ENCODE data around the gene DHX9. TPM values are rescaled to one million over a fixed set of nuclear protein-coding genes. Genes with fewer than 3 reads are reported as not detected.

Gene DHX9
- total RNA-seq, 2 donors from 2014 or later, result 44.7 to 55.5 TPM

DNA sequence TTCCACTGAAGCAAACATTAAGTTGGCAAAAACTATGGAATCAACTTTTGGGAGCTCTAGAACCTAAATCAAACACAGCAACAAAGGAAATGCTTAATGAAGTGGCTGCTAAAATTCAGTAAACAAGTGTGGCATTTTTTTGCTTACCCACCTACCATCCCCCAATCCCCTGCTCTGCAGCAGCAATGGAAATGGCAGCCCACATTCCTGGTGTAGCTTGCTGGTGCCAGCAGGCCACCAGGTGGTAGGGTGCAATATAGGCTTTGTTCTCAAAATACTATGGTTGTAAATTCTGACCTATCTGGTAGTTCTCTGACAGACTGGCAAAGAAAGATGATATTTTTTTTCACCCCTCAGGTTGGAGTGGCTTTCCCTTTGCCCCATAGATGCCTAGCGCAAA is 71.0 kb downstream of the DHX9 start:
- Histone ChIP-seq H3K9me3 (peaks cover 0 to 11% of the 10 kb centered on the region in 2 donors), H3K4me1 (no peaks in the 10 kb centered on the region), H3K36me3 (no peaks in the 10 kb centered on the region), H3K27ac (no peak overlapping the region), H3K4me3 (no peak overlapping the region), H3K27me3 (no peaks in the 10 kb centered on the region)
- TF ChIP-seq, protein P1, sequence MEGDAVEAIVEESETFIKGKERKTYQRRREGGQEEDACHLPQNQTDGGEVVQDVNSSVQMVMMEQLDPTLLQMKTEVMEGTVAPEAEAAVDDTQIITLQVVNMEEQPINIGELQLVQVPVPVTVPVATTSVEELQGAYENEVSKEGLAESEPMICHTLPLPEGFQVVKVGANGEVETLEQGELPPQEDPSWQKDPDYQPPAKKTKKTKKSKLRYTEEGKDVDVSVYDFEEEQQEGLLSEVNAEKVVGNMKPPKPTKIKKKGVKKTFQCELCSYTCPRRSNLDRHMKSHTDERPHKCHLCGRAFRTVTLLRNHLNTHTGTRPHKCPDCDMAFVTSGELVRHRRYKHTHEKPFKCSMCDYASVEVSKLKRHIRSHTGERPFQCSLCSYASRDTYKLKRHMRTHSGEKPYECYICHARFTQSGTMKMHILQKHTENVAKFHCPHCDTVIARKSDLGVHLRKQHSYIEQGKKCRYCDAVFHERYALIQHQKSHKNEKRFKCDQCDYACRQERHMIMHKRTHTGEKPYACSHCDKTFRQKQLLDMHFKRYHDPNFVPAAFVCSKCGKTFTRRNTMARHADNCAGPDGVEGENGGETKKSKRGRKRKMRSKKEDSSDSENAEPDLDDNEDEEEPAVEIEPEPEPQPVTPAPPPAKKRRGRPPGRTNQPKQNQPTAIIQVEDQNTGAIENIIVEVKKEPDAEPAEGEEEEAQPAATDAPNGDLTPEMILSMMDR (IDR thresholded peaks at IDR 0.05), result no peak
- DNase-seq (ENCODE audit: low spot score), result no peak

GRCh38 chr1:182913401-182913800 is 74.3 kb downstream of the DHX9 start:
- no peaks in the 10 kb centered on the region for H3K27me3 ChIP-seq
- H3K36me3 ChIP-seq, result no peaks in the 10 kb centered on the region
- H3K27ac ChIP-seq, result no peak overlapping the region
- H3K9me3 ChIP-seq, result peaks cover 0 to 16% of the 10 kb centered on the region in 2 donors
- H3K4me3 ChIP-seq, result no peak overlapping the region
- no peaks in the 10 kb centered on the region for H3K4me1 ChIP-seq
- TF ChIP-seq, protein P1 (IDR thresholded peaks at IDR 0.05), result no peak
- DNase-seq (ENCODE audit: low spot score), result no peak

DNA sequence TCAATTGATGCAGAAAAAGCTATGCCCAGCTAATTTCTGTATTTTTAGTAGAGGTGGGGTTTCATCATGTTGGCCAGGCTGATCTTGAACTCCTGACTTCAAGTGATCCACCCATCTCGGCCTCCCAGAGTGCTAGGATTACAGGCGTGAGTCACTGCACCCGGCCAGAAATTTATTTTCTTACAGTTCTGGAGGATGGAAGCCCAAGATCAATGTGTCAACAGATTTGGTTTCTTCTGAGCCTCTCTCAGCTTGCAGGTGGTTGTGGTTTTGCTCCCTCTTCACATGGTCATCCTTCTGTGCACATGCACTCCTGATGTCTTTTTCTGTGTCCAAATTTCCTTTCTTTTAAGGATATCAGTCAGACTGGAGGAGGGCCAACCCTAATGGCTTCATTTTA is 78.2 kb downstream of the DHX9 start:
- H3K27ac ChIP-seq, result no peak overlapping the region
- no peaks in the 10 kb centered on the region for H3K4me1 ChIP-seq
- no peaks in the 10 kb centered on the region for H3K36me3 ChIP-seq
- DNase-seq (ENCODE audit: low spot score), result no peak
- peaks cover 0 to 16% of the 10 kb centered on the region in 2 donors for H3K9me3 ChIP-seq
- H3K4me3 ChIP-seq, result no peak overlapping the region
- H3K27me3 ChIP-seq, result no peaks in the 10 kb centered on the region
- TF ChIP-seq, protein P1 (IDR thresholded peaks at IDR 0.05), result no peak

GRCh38 chr1:182925661-182926060 is 86.5 kb downstream of the DHX9 start:
- TF ChIP-seq, protein P1 (IDR thresholded peaks at IDR 0.05), result no peak
- no peak overlapping the region for H3K27ac ChIP-seq
- DNase-seq (ENCODE audit: low spot score), result no peak
- no peaks in the 10 kb centered on the region for H3K4me1 ChIP-seq
- H3K9me3 ChIP-seq, result no peaks in the 10 kb centered on the region
- no peak overlapping the region for H3K4me3 ChIP-seq
- no peaks in the 10 kb centered on the region for H3K27me3 ChIP-seq
- no peaks in the 10 kb centered on the region for H3K36me3 ChIP-seq

DNA sequence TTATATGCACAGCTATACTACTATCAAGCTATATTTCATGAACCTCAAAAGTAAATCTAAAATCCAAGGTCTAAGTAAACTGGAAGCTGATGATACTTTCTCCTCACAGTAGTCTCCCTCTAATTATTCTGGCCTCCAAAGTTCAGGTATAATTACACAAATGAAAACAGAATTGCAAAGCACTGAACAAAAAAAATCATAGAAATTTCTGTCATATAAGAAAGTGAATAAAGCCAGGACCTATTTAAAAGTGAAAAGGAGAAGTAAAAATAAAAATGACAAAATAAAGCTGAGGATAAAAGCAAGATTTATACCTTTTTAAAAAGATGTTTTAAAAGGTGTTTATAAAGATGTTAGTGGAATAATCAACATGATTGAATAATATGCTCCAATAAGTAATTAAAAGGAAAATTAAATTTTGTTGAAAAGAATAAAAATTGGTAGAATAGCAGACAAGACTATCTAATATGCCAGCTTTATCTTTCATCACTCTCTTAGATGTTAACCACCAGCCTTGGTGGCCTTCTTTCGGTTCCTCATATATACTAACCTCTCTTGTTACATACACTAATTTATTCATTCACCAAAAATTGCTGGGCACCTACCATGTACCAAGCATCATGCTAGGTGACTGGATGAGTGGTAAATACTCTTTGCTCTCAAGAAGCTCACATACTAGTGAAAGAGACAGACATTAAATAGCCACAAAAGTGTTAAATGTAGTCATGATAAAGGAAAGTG is 88.7 kb downstream of the DHX9 start:
- TF ChIP-seq, protein P1 (IDR thresholded peaks at IDR 0.05), result no peak
- no peak overlapping the region for H3K4me3 ChIP-seq
- no peak overlapping the region for H3K27ac ChIP-seq
- no peaks in the 10 kb centered on the region for H3K36me3 ChIP-seq
- no peak for DNase-seq (ENCODE audit: low spot score)
- H3K4me1 ChIP-seq, result no peaks in the 10 kb centered on the region
- H3K9me3 ChIP-seq, result no peaks in the 10 kb centered on the region
- no peaks in the 10 kb centered on the region for H3K27me3 ChIP-seq

GRCh38 chr1:182930985-182931384 is 91.8 kb downstream of the DHX9 start:
- Histone ChIP-seq H3K4me3 (no peak overlapping the region), H3K27ac (no peak overlapping the region), H3K27me3 (no peaks in the 10 kb centered on the region), H3K36me3 (no peaks in the 10 kb centered on the region), H3K4me1 (no peaks in the 10 kb centered on the region), H3K9me3 (peaks cover 6 to 11% of the 10 kb centered on the region in 2 donors)
- TF ChIP-seq, protein P1 (IDR thresholded peaks at IDR 0.05), result no peak
- DNase-seq (ENCODE audit: low spot score), result no peak

Data from right atrium auricular region (tissue), 2 donors.